Esophagus muscularis mucosa (tissue), 4 donors: ENCODE data around the gene SYVN1. TPM values are rescaled to one million over a fixed set of nuclear protein-coding genes. Genes with fewer than 3 reads are reported as not detected.

Source experiments
- DNase-seq: peaks from one replicate; pipeline ENCODE4 v3.0.0-alpha.2; 2017; ENCODE audit errors: extremely low spot score
- H3K27ac ChIP-seq, 4 donors: fragments of 200-600 bp; sonication (generic); replicated peaks in 1 of 4; 1 replicate in 3 of 4; 2 replicates in 1 of 4; pipeline ENCODE4 v1.5.1; 2016 to 2019; ENCODE audit warnings: mild to moderate bottlenecking in 1 of 4
- H3K27me3 ChIP-seq, 4 donors: fragments of 200-600 bp; sonication (generic); one replicate each; pipeline versions ENCODE4 v1.5.1 to v1.6.0; 2016 to 2019
- H3K36me3 ChIP-seq, 4 donors: fragments of 200-600 bp; sonication (generic); one replicate each; pipeline ENCODE4 v1.5.1; 2016 to 2019
- H3K4me1 ChIP-seq, 4 donors: fragments of 200-600 bp; sonication (generic); one replicate each; pipeline ENCODE4 v1.5.1; 2016 to 2019
- H3K4me3 ChIP-seq, 4 donors: fragments of 200-600 bp; sonication (generic); 1 replicate in 2 of 4; 2 replicates in 2 of 4; pipeline ENCODE4 v1.5.1; 2016 to 2019; ENCODE audit warnings: mild to moderate bottlenecking in 4 of 4, moderate library complexity in 1 of 4
- H3K9me3 ChIP-seq, 4 donors: fragments of 200-600 bp; sonication (generic); 1 replicate in 3 of 4; 2 replicates in 1 of 4; pipeline ENCODE4 v1.5.1; 2016 to 2019
- EP300 ChIP-seq: sonication (generic); formaldehyde crosslinking; IDR thresholded peaks from one replicate; pipeline ENCODE4 v1.6.1; 2017; ENCODE audit warnings: antibody characterized with exemption
- POLR2A ChIP-seq: fragments of 450-650 bp; IDR thresholded peaks from one replicate; pipeline ENCODE4 v1.6.1; 2017; ENCODE audit warnings: antibody characterized with exemption, moderate library complexity, mild to moderate bottlenecking, low read depth
- POLR2AphosphoS5 ChIP-seq, 2 donors: sonication (generic); formaldehyde crosslinking; IDR thresholded peaks; one replicate each; pipeline ENCODE4 v1.6.1; 2017; ENCODE audit warnings: antibody characterized with exemption in 2 of 2
- WGBS: methylation state at CpG from one replicate; pipeline ENCODE4 v1.1.5; 2018; 5-methylcytosine and 5-hydroxymethylcytosine counted together
- intact Hi-C: fragments of 100-400 bp; cut with DNase I; formaldehyde crosslinking; loops from one replicate; pipeline ENCODE4 v1.15.1; 2023
- total RNA-seq, 4 donors: library from RNA; depleted of rRNA; stranded (reverse); fragments of >200 nt; gene quantifications; one replicate each; pipeline versions ENCODE4 v1.1.0 to v1.2.1, GENCODE V29; 2016
- TF ChIP-seq, protein P1 (sequence below), 3 experiments: fragments of 200-600 bp in 2 of 3; fragments of 450-650 bp in 1 of 3; sonication (generic) in 2 of 3; IDR thresholded peaks; one replicate each; pipeline ENCODE4 v1.5.1; 2017 to 2019; ENCODE audit warnings: antibody characterized with exemption in 3 of 3, mild to moderate bottlenecking in 2 of 3, moderate library complexity in 1 of 3

Gene SYVN1
- total RNA-seq, 4 donors from 2014 or later = 24.1 to 39.5 (median 27.5) TPM

DNA sequence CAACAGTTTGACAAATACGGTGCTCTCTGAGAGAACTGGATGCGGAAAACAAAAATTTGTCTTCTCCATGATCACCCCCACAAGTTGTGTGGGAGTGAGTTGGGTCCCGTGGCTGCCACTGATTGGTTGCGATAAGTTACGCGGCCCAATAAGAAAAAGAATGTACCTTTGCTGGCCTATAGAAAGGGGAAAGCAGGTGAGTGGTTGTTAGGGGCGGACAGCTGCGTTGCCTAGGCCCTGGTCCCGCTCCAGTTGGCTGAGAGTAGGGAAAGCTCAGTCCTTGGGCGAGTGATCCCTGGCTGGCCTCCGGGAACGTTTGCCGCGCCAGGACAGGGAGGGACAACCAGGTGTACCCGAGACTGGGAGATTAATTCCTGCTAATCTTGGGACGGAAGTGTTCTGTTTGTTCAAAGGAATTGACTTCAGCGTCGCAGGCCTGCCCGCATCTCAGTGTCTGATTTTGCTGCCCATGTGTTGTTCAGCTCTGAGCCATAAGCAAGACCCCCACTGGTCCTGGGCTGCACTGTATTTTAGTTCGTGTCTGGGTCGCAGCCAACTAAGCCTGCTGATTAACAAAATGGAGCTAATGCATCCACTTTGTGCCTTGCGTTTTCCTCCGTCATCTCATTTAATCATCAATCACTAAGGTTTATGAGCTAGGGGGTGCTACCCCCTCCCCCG is 773 bp upstream of the SYVN1 start:
- Histone ChIP-seq H3K4me3 (peak overlapping the region; percentile 84 to 96 (median 94)), H3K27ac (peak overlapping the region; percentile 94 to 98 (median 98)), H3K9me3 (no peaks in the 10 kb centered on the region), H3K27me3 (no peaks in the 10 kb centered on the region), H3K36me3 (peaks cover 13 to 31% (median 30%) of the 10 kb centered on the region in 4 donors), H3K4me1 (peaks cover 26 to 39% (median 32%) of the 10 kb centered on the region in 4 donors)
- 2% methylated on average over 24 of the region's 24 CpGs for WGBS
- DNase-seq = peak; percentile 96
- intact Hi-C loops = loop anchor here (5.0 kb wide), 1 partner anchor 47 kb away; the partner anchor contains the start of gene CAPN1
- peak in 1 of 2 donors; percentile 77 for TF ChIP-seq POLR2AphosphoS5 (IDR thresholded peaks at IDR 0.05)
- TF ChIP-seq, protein P1, sequence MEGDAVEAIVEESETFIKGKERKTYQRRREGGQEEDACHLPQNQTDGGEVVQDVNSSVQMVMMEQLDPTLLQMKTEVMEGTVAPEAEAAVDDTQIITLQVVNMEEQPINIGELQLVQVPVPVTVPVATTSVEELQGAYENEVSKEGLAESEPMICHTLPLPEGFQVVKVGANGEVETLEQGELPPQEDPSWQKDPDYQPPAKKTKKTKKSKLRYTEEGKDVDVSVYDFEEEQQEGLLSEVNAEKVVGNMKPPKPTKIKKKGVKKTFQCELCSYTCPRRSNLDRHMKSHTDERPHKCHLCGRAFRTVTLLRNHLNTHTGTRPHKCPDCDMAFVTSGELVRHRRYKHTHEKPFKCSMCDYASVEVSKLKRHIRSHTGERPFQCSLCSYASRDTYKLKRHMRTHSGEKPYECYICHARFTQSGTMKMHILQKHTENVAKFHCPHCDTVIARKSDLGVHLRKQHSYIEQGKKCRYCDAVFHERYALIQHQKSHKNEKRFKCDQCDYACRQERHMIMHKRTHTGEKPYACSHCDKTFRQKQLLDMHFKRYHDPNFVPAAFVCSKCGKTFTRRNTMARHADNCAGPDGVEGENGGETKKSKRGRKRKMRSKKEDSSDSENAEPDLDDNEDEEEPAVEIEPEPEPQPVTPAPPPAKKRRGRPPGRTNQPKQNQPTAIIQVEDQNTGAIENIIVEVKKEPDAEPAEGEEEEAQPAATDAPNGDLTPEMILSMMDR (IDR thresholded peaks at IDR 0.05) = no peak

DNA sequence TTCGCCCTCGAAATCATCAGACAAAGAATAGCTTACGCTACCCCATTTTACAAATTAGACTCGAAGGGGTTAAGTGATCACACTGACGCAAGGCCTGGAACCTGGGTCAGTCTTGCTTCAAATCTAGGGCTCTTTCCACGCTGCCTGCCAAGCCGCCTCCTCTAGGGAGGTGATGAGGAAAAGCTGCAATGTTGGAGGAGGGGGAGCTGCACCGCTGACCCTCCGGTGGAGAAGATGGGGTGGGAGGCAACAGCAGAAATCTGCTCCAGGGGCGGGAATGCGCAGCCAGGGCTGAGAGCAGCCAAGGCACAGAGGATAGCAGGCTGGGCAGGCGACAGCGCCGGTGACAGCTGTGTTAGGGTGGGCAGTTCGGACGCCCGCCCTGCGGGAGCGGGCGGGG is 595 bp downstream of the SYVN1 start:
- Histone ChIP-seq H3K27ac (peak overlapping the region; percentile 94 to 98 (median 98)), H3K4me3 (peak overlapping the region; percentile 84 to 96 (median 94)), H3K36me3 (peaks cover 26 to 45% (median 44%) of the 10 kb centered on the region in 4 donors), H3K9me3 (no peaks in the 10 kb centered on the region), H3K27me3 (no peaks in the 10 kb centered on the region), H3K4me1 (peaks cover 26 to 39% (median 32%) of the 10 kb centered on the region in 4 donors)
- TF ChIP-seq, protein P1 (IDR thresholded peaks at IDR 0.05) = no peak
- TF ChIP-seq POLR2A (no peak), POLR2AphosphoS5 (IDR thresholded peaks at IDR 0.05) (no peak), EP300 (no peak)
- DNase-seq = no peak
- intact Hi-C loops = loop anchor here (5.0 kb wide), 1 partner anchor 49 kb away; the partner anchor contains the start of gene CAPN1
- 2% methylated on average over 18 of the region's 20 CpGs for WGBS

GRCh38 chr11:65132988-65133700 is 1.2 kb downstream of the SYVN1 start:
- no peaks in the 10 kb centered on the region for H3K27me3 ChIP-seq
- peak overlapping the region; percentile 84 to 96 (median 94) for H3K4me3 ChIP-seq
- no peak for DNase-seq
- H3K36me3 ChIP-seq = peaks cover 32 to 51% (median 50%) of the 10 kb centered on the region in 4 donors
- peak overlapping the region; percentile 94 to 98 (median 98) for H3K27ac ChIP-seq
- TF ChIP-seq POLR2A (no peak), EP300 (no peak), POLR2AphosphoS5 (IDR thresholded peaks at IDR 0.05) (no peak)
- TF ChIP-seq, protein P1 (IDR thresholded peaks at IDR 0.05) = no peak
- intact Hi-C loops = loop anchor here (5.0 kb wide), 1 partner anchor 49 kb away; the partner anchor contains the start of gene CAPN1
- WGBS = 39% methylated on average over 18 of the region's 18 CpGs
- no peaks in the 10 kb centered on the region for H3K9me3 ChIP-seq
- H3K4me1 ChIP-seq = peaks cover 26 to 39% (median 32%) of the 10 kb centered on the region in 4 donors

GRCh38 chr11:65132238-65132987 is 1.9 kb downstream of the SYVN1 start:
- 64% methylated on average over 10 of the region's 10 CpGs for WGBS
- DNase-seq = no peak

More at GRCh38 chr11:65132238-65132987, 1.9 kb downstream of the SYVN1 start:
- Histone ChIP-seq H3K4me3 (peak overlapping the region in 2 of 4 donors; percentile 84 to 93), H3K27ac (peak overlapping the region in 1 of 4 donors; percentile 98), H3K4me1 (peaks cover 26 to 39% (median 32%) of the 10 kb centered on the region in 4 donors), H3K9me3 (no peaks in the 10 kb centered on the region), H3K27me3 (no peaks in the 10 kb centered on the region), H3K36me3 (peaks cover 39 to 58% (median 57%) of the 10 kb centered on the region in 4 donors)
- TF ChIP-seq, protein P1 (IDR thresholded peaks at IDR 0.05) = no peak
- TF ChIP-seq POLR2AphosphoS5 (IDR thresholded peaks at IDR 0.05) = no peak
- TF ChIP-seq EP300 = no peak
- TF ChIP-seq POLR2A = no peak
- intact Hi-C loops = loop anchor here (5.0 kb wide), 1 partner anchor 50 kb away; the partner anchor contains the start of gene CAPN1
